Small intestine (tissue), 7 donors: ENCODE measurements around the gene PCBP3. TPM values are rescaled to one million over a fixed set of nuclear protein-coding genes. Genes with fewer than 3 reads are reported as not detected.

Experiments used
- DNase-seq, 2 donors: peaks; one replicate each; pipeline versions ENCODE4 v3.0.0 to v3.0.0-alpha.2; 2013
- FAIRE-seq: peaks from 2 replicates; lab custom pipeline; 2012; peaks lifted over from hg19 to GRCh38; lab: Jason Lieb, UNC
- H3K27ac ChIP-seq, 3 donors: one replicate each; pipeline ENCODE4 v1.5.1; 2013; ENCODE audit warnings: low read length in 2 of 3, mild to moderate bottlenecking in 2 of 3, control low read depth in 1 of 3, inconsistent platforms in 1 of 3, low read depth in 1 of 3, moderate library complexity in 1 of 3
- H3K27me3 ChIP-seq, 3 donors: one replicate each; pipeline ENCODE4 v1.6.1; 2013; ENCODE audit warnings: low read length in 3 of 3, inconsistent platforms in 1 of 3; ENCODE audit not compliant: control insufficient read depth in 3 of 3, insufficient read depth in 3 of 3
- H3K36me3 ChIP-seq, 3 donors: one replicate each; pipeline ENCODE4 v1.6.1; 2013; ENCODE audit warnings: low read length in 3 of 3, inconsistent platforms in 1 of 3, low read depth in 1 of 3, mild to moderate bottlenecking in 1 of 3, moderate library complexity in 1 of 3; ENCODE audit not compliant: control insufficient read depth in 3 of 3, insufficient read depth in 2 of 3
- H3K4me1 ChIP-seq, 3 donors: one replicate each; pipeline ENCODE4 v1.6.1; 2013; ENCODE audit warnings: low read length in 2 of 3, inconsistent platforms in 1 of 3, low read depth in 1 of 3, mild to moderate bottlenecking in 1 of 3, moderate library complexity in 1 of 3; ENCODE audit not compliant: control insufficient read depth in 3 of 3, insufficient read depth in 2 of 3
- H3K4me3 ChIP-seq, 3 donors: one replicate each; pipeline ENCODE4 v1.5.1; 2013; ENCODE audit warnings: low read length in 3 of 3, control low read depth in 1 of 3, inconsistent platforms in 1 of 3, low read depth in 1 of 3, mild to moderate bottlenecking in 1 of 3, moderate library complexity in 1 of 3
- H3K9me3 ChIP-seq, 2 donors: one replicate each; pipeline ENCODE4 v1.6.1; 2013; ENCODE audit warnings: low read depth in 1 of 2, low read length in 1 of 2; ENCODE audit not compliant: control insufficient read depth in 2 of 2, insufficient read depth in 1 of 2
- WGBS, 3 donors: extraction: QIAGEN DNeasy Blood & Tissue Kit; methylation state at CpG; one replicate each; pipeline ENCODE4 v1.1.7; 2013; 5-methylcytosine and 5-hydroxymethylcytosine counted together
- polyA plus RNA-seq, 4 donors: library from polyadenylated mRNA; stranded (reverse) in 3 of 4; unstranded in 1 of 4; fragments of 200-250 nt in 3 of 4; fragments of 120-200 nt in 1 of 4; gene quantifications; one replicate each; pipeline versions ENCODE4 v1.2.1 to v1.2.3, GENCODE V29; 2013
- donor health status: healthy with polysubstance abuse.
- donor health status: control.
- donor health status: control.
- donor health status: Bipolar disorder and iron deficiency.
- donor health status: healthy.

Gene PCBP3
- polyA plus RNA-seq, 4 donors = 0.81 to 8.2 (median 1.0) TPM; not detected in 1

DNA sequence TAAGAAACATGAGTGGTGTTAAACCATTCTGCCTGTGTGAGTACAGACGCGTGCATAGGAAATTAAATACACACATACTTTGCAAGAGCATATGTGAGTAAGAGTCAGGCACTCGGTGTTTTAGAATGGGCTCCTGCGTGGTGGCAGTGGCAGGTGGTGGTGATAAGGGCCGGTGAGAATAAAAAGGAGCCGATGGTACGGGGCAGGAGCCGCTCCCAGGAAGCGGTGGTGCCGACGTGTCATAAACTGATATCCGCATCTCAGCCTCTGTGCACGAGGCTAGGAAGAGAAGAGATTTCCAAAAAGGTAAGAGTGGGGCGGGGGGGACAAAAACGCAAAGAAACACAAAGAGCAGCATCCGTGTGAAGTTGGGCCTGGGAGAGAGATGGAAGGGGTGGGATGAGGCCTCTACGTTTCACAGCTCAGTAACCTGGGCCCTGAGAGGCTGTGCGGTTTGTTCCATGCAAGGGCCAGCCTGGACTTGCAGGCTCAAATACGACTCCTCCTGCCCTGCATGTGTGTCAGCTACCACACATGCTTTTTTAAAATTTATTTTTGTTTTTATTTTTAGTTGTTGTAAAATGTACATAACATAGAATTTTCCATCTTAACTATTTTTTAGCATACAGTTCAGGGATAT, 210.3 kb downstream of the PCBP3 start:
- Histone ChIP-seq H3K4me1 (no peaks in the 10 kb centered on the region), H3K36me3 (no peaks in the 10 kb centered on the region), H3K27ac (no peak overlapping the region), H3K9me3 (peaks cover 0 to 3% of the 10 kb centered on the region in 2 donors), H3K27me3 (peaks cover 0 to 2% (median 0%) of the 10 kb centered on the region in 3 donors), H3K4me3 (no peak overlapping the region)
- DNase-seq (peak in 1 of 2 donors; percentile 31), FAIRE-seq (no peak)
- WGBS, 3 donors = 38 to 71% (median 47%) methylated on average over 19 of the region's 19 CpGs

DNA sequence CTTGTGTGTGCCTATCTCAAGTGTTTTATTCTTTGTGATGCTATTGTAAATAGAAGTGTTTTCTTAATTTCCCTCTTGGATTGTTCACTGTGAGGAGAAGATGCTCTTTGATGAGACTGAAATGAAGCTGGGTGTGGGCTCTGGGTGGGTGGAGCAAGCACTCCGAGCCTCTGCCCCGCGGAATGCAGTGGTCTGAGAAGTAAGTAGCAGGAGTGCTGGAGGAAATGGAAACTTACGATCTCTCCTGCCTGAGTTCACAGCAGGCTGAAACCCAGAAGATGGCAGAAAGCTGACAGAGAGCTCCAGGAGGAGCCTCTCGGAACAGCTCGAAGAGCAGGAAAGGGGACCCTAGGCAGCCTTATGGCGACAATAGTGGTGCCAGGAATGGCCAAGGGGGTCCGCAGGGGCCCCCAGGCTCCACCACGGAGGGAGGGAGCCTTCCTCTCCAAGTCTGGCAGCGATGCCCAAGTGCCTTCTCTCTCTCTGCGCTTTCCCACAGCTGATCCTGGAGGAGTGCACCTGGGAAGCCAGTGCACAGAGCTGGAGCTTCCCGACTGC, 211.2 kb downstream of the PCBP3 start:
- no peak overlapping the region for H3K27ac ChIP-seq
- no peak for FAIRE-seq
- H3K27me3 ChIP-seq = peaks cover 0 to 2% (median 0%) of the 10 kb centered on the region in 3 donors
- no peaks in the 10 kb centered on the region for H3K4me1 ChIP-seq
- H3K36me3 ChIP-seq = no peaks in the 10 kb centered on the region
- no peak for DNase-seq
- no peak overlapping the region for H3K4me3 ChIP-seq
- H3K9me3 ChIP-seq = peaks cover 0 to 3% of the 10 kb centered on the region in 2 donors
- 57 to 76% (median 72%) methylated on average over 11 to 12 of the region's 12 CpGs for WGBS, 3 donors

DNA sequence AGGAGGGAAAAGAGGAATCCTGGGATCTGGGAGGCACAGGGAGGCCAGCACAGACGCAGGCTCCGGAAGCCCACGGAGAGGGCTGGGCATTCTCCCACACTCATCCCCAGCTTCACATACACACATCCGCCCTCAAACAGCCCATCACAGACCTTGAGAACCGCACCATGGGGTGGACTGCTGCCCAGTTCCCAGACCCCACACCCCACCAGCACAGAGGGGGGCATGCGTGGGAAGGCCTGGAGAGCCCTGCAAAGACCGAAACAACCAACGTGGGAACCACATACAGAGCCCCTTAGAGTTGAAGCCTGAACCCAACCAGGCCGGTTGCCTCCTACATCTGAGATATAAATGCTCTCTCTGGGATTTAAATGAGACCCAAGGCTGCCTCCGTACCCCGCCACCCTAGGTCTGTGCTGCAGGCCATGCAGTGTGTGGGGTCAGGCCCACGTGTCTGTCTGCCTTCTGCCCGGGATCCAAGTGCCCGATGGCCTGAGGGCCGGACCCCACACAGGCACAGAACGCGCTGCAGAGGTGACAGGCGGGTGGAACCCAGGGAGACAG, 211.8 kb downstream of the PCBP3 start:
- H3K36me3 ChIP-seq = no peaks in the 10 kb centered on the region
- DNase-seq = no peak
- H3K4me3 ChIP-seq = no peak overlapping the region
- H3K9me3 ChIP-seq = peaks cover 0 to 3% of the 10 kb centered on the region in 2 donors
- no peaks in the 10 kb centered on the region for H3K4me1 ChIP-seq
- 87 to 90% (median 89%) methylated on average over 18 of the region's 18 CpGs for WGBS, 3 donors
- peaks cover 0 to 2% (median 0%) of the 10 kb centered on the region in 3 donors for H3K27me3 ChIP-seq
- FAIRE-seq = no peak
- H3K27ac ChIP-seq = no peak overlapping the region

DNA sequence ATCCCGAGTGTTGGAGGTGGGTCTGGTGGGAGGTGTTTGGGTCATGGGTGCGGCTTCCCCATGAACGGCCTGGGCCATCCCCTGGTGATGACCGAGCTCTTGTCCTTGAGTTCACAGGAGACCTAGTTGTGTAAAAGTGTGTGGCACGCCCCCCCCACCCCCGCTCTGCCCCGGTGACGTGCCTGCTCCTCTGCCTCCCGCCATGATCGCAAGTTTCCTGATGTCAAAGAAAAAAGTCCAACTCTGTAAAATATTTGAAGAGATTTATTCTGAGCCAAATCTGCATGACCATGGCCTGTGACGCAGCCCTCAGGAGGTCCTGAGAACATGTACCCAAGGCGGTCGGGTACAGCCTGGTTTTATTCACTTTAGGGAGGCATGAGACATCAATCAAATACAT, 212.9 kb downstream of the PCBP3 start:
- Histone ChIP-seq H3K27ac (no peak overlapping the region), H3K27me3 (peaks cover 0 to 2% (median 0%) of the 10 kb centered on the region in 3 donors), H3K36me3 (no peaks in the 10 kb centered on the region), H3K4me3 (no peak overlapping the region), H3K4me1 (no peaks in the 10 kb centered on the region), H3K9me3 (peaks cover 0 to 3% of the 10 kb centered on the region in 2 donors)
- 89 to 91% (median 90%) methylated on average over 12 to 13 of the region's 13 CpGs for WGBS, 3 donors
- FAIRE-seq (no peak), DNase-seq (no peak)

DNA sequence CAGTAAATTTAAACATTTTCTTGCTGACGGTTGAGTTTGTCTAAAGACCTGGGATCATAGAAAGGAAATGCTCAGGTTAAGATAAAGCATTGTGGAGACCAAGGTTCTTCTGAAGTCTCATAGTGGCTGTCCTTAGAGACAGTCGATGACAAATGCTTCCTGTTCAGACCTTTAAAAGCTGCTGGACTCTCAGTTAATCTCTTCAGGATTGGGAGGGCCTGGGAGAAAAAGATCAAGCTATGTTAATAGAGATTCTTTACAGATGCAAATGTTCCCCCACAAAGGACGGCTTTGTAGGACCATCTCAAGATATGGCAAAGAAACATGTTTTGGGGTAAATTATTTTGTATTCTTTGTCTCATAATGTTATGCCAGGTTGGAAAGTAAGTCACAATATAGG, 213.4 kb downstream of the PCBP3 start:
- FAIRE-seq = no peak
- no peaks in the 10 kb centered on the region for H3K36me3 ChIP-seq

DNA sequence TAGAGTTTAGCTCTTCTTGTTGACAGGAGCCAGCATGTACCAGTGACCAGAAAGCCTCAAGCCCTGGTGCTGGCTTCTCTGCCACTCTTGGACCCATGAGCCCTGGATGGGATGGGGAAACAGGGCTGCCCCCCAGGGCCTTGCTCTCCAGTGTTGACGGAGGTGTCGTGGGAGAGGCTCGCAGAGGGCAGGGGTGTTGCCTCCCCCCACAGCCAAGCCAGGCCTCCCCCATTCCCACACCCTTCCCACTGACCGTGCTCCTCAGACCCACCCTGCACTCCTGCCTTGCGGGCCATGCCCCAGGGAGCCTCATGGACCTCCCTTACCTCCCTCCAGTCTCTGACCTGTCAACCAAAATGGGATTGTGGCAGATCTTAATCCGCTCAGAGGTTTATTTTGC, 214.2 kb downstream of the PCBP3 start:
- Histone ChIP-seq H3K27me3 (peaks cover 0 to 2% (median 0%) of the 10 kb centered on the region in 3 donors), H3K4me1 (no peaks in the 10 kb centered on the region), H3K4me3 (no peak overlapping the region), H3K36me3 (no peaks in the 10 kb centered on the region), H3K27ac (no peak overlapping the region), H3K9me3 (no peaks in the 10 kb centered on the region)
- FAIRE-seq (no peak), DNase-seq (no peak)
- 83 to 95% (median 87%) methylated on average over 6 of the region's 6 CpGs for WGBS, 3 donors

More for the DNA sequence above, 213.4 kb downstream of the PCBP3 start:
- no peak overlapping the region for H3K4me3 ChIP-seq
- H3K27ac ChIP-seq = no peak overlapping the region
- WGBS, 3 donors = 80 to 82% (median 81%) methylated on average over 3 of the region's 3 CpGs
- no peak for DNase-seq
- H3K4me1 ChIP-seq = no peaks in the 10 kb centered on the region
- peaks cover 0 to 3% of the 10 kb centered on the region in 2 donors for H3K9me3 ChIP-seq
- peaks cover 0 to 2% (median 0%) of the 10 kb centered on the region in 3 donors for H3K27me3 ChIP-seq

DNA sequence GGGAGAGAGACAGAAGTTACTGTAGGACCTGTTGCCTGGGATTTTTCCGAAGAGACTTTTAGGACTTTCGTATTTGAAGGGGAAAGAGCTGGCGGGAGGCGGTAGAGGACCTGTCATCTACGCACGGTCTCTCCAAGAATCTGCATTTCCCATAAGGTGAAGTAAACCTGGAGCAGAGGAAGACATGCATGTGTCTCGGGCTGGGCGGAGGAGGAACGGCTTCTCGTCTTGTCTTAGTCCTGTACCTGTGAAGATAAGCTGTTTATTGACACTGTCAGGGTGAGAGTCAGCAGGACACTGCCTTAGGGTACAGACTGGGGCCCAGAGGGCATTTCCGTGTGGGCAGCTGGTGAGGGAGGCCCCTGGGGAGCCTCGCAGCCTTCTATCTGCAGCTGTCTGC, 214.7 kb downstream of the PCBP3 start:
- no peak overlapping the region for H3K27ac ChIP-seq
- no peak for DNase-seq
- no peak overlapping the region for H3K4me3 ChIP-seq
- peaks cover 0 to 2% (median 0%) of the 10 kb centered on the region in 3 donors for H3K27me3 ChIP-seq
- H3K9me3 ChIP-seq = no peaks in the 10 kb centered on the region
- H3K4me1 ChIP-seq = no peaks in the 10 kb centered on the region
- WGBS, 3 donors = 87 to 89% (median 87%) methylated on average over 12 of the region's 12 CpGs
- H3K36me3 ChIP-seq = no peaks in the 10 kb centered on the region
- FAIRE-seq = no peak

DNA sequence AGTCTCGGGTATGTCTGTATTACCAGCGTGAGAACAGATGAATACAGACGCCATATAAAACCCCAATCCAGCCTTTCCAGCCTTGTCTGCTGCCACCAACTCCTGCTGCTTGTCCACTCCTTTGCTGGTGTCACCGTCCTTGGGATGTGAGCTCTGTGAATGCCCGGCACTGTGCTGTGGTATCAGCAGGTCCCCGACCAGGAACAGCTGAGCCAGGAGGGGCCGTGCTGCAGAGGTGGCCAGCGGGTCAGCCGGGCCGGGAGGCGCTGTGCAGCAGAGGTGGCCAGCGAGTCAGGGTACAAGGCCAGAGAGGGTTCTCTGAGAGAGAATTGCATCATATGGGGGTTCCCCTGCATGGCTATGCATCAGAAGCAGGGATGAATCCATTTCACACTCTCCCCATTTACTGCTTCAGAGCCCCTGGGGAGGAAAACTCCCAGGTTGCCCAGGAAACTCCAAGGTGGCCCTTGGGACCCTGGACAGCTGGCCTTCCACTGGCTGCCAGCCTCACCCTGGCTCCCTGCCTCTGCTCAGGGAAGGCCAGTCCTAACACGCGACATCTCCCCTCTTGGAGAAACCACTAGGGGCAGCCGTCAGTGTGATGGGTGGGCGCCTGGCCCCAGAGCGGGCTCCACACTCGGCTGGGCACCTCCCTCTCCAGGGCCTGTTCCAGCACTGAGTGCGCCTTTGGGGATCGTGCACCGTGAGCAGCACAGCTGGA, 215.7 kb downstream of the PCBP3 start:
- Histone ChIP-seq H3K4me3 (no peak overlapping the region), H3K27ac (no peak overlapping the region), H3K27me3 (peaks cover 0 to 2% (median 0%) of the 10 kb centered on the region in 3 donors), H3K9me3 (no peaks in the 10 kb centered on the region), H3K4me1 (no peaks in the 10 kb centered on the region), H3K36me3 (no peaks in the 10 kb centered on the region)
- 87 to 91% (median 90%) methylated on average over 21 of the region's 21 CpGs for WGBS, 3 donors
- FAIRE-seq (no peak), DNase-seq (no peak)
